ENCODE measurements around the gene RUNX1.

RUNX1 gene

DNA sequence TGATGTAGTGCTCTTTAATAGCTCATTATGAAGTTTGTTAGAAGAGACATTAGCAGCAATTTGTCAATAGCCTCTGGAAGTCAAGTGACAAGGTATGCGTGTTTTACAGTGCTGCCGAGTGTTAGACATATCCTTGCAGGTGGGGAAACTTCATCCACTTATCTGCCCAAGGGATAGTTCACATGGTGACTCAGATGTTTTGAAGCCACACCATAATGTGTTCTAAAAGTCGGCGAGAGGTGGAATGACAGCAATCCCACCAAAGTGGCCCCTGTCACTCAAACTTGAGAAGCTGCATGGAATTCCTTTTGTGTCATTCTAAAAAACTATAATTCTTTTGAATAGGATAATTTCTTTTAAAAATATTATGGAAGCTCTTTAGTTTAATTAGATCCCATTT lies 98.1 kb downstream of the RUNX1 start:
- H3K4me3 ChIP-seq (ENCODE audit: low read depth, low read length), result no peak overlapping the region
- no peak for DNase-seq (ENCODE audit: low read depth)

DNA sequence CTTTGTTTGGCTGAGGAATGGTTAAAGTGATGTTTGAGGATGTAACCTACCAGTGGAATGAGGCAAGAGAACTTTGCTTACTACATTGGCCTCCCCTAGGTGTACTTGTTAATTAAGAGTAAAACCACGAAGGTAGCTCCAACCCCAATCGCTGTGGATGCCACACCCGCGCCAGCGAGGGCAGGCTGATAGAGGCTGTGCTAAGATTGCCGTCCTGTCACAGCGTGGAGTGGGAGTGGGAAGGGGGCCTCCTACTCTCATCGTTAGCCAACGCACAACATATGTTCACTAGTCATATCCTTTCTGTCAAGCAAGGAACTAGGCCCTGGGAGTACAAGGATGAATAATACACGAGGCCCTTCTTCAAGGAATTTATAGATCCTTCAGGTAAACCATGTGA lies 99.6 kb downstream of the RUNX1 start:
- TF ChIP-seq POLR2A (IDR thresholded peaks at IDR 0.05; ENCODE audit: extremely low read depth, insufficient read length) (no peak), MYC (IDR thresholded peaks at IDR 0.05; ENCODE audit: low read depth, low read length) (no peak)
- TF ChIP-seq, protein P1, sequence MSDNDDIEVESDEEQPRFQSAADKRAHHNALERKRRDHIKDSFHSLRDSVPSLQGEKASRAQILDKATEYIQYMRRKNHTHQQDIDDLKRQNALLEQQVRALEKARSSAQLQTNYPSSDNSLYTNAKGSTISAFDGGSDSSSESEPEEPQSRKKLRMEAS (IDR thresholded peaks at IDR 0.05; ENCODE audit: low read depth, low read length), result no peak
- TF ChIP-seq, protein P2, sequence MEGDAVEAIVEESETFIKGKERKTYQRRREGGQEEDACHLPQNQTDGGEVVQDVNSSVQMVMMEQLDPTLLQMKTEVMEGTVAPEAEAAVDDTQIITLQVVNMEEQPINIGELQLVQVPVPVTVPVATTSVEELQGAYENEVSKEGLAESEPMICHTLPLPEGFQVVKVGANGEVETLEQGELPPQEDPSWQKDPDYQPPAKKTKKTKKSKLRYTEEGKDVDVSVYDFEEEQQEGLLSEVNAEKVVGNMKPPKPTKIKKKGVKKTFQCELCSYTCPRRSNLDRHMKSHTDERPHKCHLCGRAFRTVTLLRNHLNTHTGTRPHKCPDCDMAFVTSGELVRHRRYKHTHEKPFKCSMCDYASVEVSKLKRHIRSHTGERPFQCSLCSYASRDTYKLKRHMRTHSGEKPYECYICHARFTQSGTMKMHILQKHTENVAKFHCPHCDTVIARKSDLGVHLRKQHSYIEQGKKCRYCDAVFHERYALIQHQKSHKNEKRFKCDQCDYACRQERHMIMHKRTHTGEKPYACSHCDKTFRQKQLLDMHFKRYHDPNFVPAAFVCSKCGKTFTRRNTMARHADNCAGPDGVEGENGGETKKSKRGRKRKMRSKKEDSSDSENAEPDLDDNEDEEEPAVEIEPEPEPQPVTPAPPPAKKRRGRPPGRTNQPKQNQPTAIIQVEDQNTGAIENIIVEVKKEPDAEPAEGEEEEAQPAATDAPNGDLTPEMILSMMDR (IDR thresholded peaks at IDR 0.05; ENCODE audit: low read depth, low read length), result no peak
- H3K4me3 ChIP-seq (ENCODE audit: low read depth, low read length), result no peak overlapping the region
- DNase-seq (ENCODE audit: low read depth), result no peak

More for the DNA sequence above, 98.1 kb downstream of the RUNX1 start:
- TF ChIP-seq MYC (IDR thresholded peaks at IDR 0.05; ENCODE audit: low read depth, low read length) (no peak), POLR2A (IDR thresholded peaks at IDR 0.05; ENCODE audit: extremely low read depth, insufficient read length) (no peak)
- TF ChIP-seq, protein P2 (IDR thresholded peaks at IDR 0.05; ENCODE audit: low read depth, low read length), result no peak
- TF ChIP-seq, protein P1 (IDR thresholded peaks at IDR 0.05; ENCODE audit: low read depth, low read length), result no peak

GRCh38 chr21:34949030-34949429 lies 100.1 kb downstream of the RUNX1 start:
- no peak for DNase-seq (ENCODE audit: low read depth)
- no peak overlapping the region for H3K4me3 ChIP-seq (ENCODE audit: low read depth, low read length)
- TF ChIP-seq, protein P2 (IDR thresholded peaks at IDR 0.05; ENCODE audit: low read depth, low read length), result no peak
- TF ChIP-seq POLR2A (IDR thresholded peaks at IDR 0.05; ENCODE audit: extremely low read depth, insufficient read length) (no peak), MYC (IDR thresholded peaks at IDR 0.05; ENCODE audit: low read depth, low read length) (no peak)
- TF ChIP-seq, protein P1 (IDR thresholded peaks at IDR 0.05; ENCODE audit: low read depth, low read length), result no peak

GRCh38 chr21:34948157-34948556 lies 100.9 kb downstream of the RUNX1 start:
- no peak for DNase-seq (ENCODE audit: low read depth)
- no peak overlapping the region for H3K4me3 ChIP-seq (ENCODE audit: low read depth, low read length)
- TF ChIP-seq POLR2A (IDR thresholded peaks at IDR 0.05; ENCODE audit: extremely low read depth, insufficient read length) (no peak), MYC (IDR thresholded peaks at IDR 0.05; ENCODE audit: low read depth, low read length) (no peak)
- TF ChIP-seq, protein P2 (IDR thresholded peaks at IDR 0.05; ENCODE audit: low read depth, low read length), result no peak
- TF ChIP-seq, protein P1 (IDR thresholded peaks at IDR 0.05; ENCODE audit: low read depth, low read length), result no peak

DNA sequence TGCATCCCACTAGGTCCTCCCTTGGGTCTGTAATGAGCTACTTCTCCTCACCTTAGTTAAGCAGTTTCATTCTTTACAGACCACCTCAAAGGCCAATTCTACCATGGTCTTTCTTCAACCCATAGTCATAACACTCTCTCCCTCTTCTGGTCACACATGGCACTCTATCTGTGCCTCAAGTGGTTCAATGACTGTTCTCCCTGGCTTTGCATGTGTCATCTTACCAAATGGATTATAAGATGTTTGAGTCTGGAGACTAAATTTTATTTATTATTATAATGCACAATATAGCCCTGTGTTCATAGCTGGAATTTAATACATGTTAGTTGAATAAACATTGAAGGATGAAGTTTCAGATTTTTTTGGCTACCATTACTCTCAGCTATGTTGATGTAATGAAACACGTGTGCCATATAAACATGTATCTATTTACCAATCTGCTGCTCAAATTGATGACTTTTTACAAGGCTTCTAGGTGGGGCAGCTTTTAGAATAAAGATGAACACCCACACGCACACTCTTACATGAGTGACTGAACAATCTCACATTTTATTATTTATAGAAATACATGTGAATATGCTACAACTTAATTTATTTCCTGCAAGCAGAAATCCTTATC lies 102.1 kb downstream of the RUNX1 start:
- DNase-seq (ENCODE audit: low read depth), result no peak
- H3K4me3 ChIP-seq (ENCODE audit: low read depth, low read length), result no peak overlapping the region
- TF ChIP-seq, protein P2 (IDR thresholded peaks at IDR 0.05; ENCODE audit: low read depth, low read length), result no peak
- TF ChIP-seq MYC (IDR thresholded peaks at IDR 0.05; ENCODE audit: low read depth, low read length) (no peak), POLR2A (IDR thresholded peaks at IDR 0.05; ENCODE audit: extremely low read depth, insufficient read length) (no peak)
- TF ChIP-seq, protein P1 (IDR thresholded peaks at IDR 0.05; ENCODE audit: low read depth, low read length), result no peak
